Type B pancreatic cell (in vitro differentiated cells): ENCODE data around the gene CNOT10. TPM values are rescaled to one million over a fixed set of nuclear protein-coding genes. Genes with fewer than 3 reads are reported as not detected.

ENCODE experiments used
- DNase-seq: peaks from one replicate; pipeline ENCODE4 v3.0.0; 2021; ENCODE audit warnings: mixed read lengths; ENCODE audit not compliant: unreplicated experiment; ENCODE audit errors: extremely low spot score
- H3K27ac Mint-ChIP-seq: 2 replicates; pipeline ENCODE4 v1.8.0; 2021; ENCODE audit warnings: mild to moderate bottlenecking, mixed read lengths
- H3K27me3 Mint-ChIP-seq: 2 replicates; pipeline ENCODE4 v1.8.0; 2021; ENCODE audit warnings: mixed read lengths
- H3K36me3 Mint-ChIP-seq: 2 replicates; pipeline ENCODE4 v1.8.0; 2021; ENCODE audit warnings: mixed read lengths
- H3K4me1 Mint-ChIP-seq: one replicate; pipeline ENCODE4 v1.8.0; 2021; ENCODE audit warnings: mixed read lengths; ENCODE audit not compliant: unreplicated experiment
- H3K4me3 Mint-ChIP-seq: 2 replicates; pipeline ENCODE4 v1.8.0; 2021; ENCODE audit warnings: mild to moderate bottlenecking, mixed read lengths
- H3K9me3 Mint-ChIP-seq: 2 replicates; pipeline ENCODE4 v1.8.0; 2021; ENCODE audit warnings: mixed read lengths
- total RNA-seq: library from RNA; stranded (reverse); gene quantifications from 2 replicates; pipeline ENCODE4 v1.2.1, GENCODE V29; 2021; ENCODE audit warnings: low replicate concordance
- TF ChIP-seq, protein P1 (sequence below): fragments of 200-600 bp; sonication (generic); conservative IDR thresholded peaks from 2 replicates; pipeline ENCODE4 v1.5.0; 2021; ENCODE audit warnings: antibody characterized with exemption, mild to moderate bottlenecking

The CNOT10 gene
- total RNA-seq, 1 donor from 2014 or later, result 42.8 TPM

DNA sequence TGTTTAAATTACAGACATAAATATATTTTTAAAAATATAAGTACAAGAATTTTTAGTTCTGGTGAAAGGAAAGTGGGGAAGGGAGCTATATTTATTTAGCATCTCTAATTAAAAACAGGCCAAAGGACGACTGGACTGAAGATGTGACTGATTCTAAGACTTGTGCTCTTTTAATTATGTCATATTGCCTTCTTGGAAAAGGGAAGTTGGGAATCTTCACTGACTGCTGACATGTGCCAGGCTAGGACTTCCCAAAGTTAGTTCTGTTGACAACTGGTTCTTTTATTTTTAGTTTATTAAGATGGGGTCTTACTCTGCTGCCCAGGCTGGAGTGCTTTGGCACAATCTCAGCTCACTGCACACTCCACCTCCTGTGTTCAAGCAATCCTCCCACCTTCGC is 13.5 kb downstream of the CNOT10 start:
- TF ChIP-seq, protein P1, sequence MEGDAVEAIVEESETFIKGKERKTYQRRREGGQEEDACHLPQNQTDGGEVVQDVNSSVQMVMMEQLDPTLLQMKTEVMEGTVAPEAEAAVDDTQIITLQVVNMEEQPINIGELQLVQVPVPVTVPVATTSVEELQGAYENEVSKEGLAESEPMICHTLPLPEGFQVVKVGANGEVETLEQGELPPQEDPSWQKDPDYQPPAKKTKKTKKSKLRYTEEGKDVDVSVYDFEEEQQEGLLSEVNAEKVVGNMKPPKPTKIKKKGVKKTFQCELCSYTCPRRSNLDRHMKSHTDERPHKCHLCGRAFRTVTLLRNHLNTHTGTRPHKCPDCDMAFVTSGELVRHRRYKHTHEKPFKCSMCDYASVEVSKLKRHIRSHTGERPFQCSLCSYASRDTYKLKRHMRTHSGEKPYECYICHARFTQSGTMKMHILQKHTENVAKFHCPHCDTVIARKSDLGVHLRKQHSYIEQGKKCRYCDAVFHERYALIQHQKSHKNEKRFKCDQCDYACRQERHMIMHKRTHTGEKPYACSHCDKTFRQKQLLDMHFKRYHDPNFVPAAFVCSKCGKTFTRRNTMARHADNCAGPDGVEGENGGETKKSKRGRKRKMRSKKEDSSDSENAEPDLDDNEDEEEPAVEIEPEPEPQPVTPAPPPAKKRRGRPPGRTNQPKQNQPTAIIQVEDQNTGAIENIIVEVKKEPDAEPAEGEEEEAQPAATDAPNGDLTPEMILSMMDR, result no peak
- Mint-ChIP-seq H3K36me3 (peaks cover 15% of the 10 kb centered on the region), H3K27me3 (no peaks in the 10 kb centered on the region), H3K27ac (no peak overlapping the region), H3K4me3 (no peak overlapping the region), H3K4me1 (peaks cover 10% of the 10 kb centered on the region), H3K9me3 (no peaks in the 10 kb centered on the region)
- DNase-seq, result no peak

DNA sequence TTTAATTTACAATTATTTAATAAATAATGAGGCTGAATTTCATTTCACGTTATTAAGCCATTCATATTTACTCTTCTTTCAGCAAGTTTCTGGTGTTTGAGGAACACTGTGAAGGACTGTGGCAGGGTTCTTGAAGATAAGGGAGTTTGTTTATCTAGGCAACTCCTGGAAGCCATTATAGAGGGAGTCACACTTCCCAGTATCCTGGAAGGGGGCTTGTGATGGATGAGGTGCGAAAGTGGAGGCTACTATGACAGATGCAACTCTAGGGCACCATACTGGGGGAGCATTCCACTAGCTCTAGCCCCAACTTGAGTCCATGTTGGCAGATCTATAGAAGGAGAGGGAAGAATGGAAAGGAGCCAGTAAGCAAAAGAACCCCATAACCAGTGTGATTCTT is 14.4 kb downstream of the CNOT10 start:
- no peak for DNase-seq
- no peak overlapping the region for H3K4me3 Mint-ChIP-seq
- H3K36me3 Mint-ChIP-seq, result peaks cover 16% of the 10 kb centered on the region
- no peaks in the 10 kb centered on the region for H3K27me3 Mint-ChIP-seq
- TF ChIP-seq, protein P1, result no peak
- H3K27ac Mint-ChIP-seq, result no peak overlapping the region
- peaks cover 12% of the 10 kb centered on the region for H3K4me1 Mint-ChIP-seq
- no peaks in the 10 kb centered on the region for H3K9me3 Mint-ChIP-seq

- TF ChIP-seq, protein P1, result no peak
- Mint-ChIP-seq H3K9me3 (no peaks in the 10 kb centered on the region), H3K27me3 (no peaks in the 10 kb centered on the region), H3K4me3 (no peak overlapping the region), H3K4me1 (peaks cover 8% of the 10 kb centered on the region), H3K36me3 (peaks cover 19% of the 10 kb centered on the region), H3K27ac (no peak overlapping the region)
- no peak for DNase-seq
Measured at GRCh38 chr3:32700244-32700643, 15.3 kb downstream of the CNOT10 start.

DNA sequence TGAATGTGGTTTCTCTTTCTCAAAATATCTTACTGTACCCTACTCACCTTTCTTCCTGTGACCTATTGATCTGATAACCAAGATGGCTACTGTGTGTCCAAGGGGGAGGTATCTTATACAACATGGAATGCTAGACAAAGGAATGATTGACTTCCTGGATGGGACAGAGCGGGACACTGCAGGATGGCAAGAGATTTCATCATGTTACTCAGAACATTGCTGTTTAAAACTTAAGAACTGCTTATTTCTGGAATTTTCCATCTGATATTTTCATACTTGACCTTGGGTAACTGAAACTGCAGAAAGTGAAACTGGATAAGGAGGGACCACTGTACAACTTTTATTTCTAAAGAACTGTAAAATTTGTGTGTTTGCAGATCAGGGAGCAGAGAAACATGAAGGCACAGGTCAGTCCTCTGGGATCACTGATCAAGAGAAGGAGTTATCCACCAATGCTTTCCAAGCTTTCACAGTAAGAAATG is 18.5 kb downstream of the CNOT10 start:
- no peak overlapping the region for H3K27ac Mint-ChIP-seq

GRCh38 chr3:32705232-32705631 is 20.2 kb downstream of the CNOT10 start:
- TF ChIP-seq, protein P1, result no peak
- no peak overlapping the region for H3K27ac Mint-ChIP-seq
- H3K4me1 Mint-ChIP-seq, result peaks cover 5% of the 10 kb centered on the region

More for the DNA sequence above, 18.5 kb downstream of the CNOT10 start:
- TF ChIP-seq, protein P1, result no peak
- no peaks in the 10 kb centered on the region for H3K9me3 Mint-ChIP-seq
- H3K27me3 Mint-ChIP-seq, result no peaks in the 10 kb centered on the region
- peaks cover 5% of the 10 kb centered on the region for H3K4me1 Mint-ChIP-seq
- peaks cover 29% of the 10 kb centered on the region for H3K36me3 Mint-ChIP-seq
- DNase-seq, result no peak
- H3K4me3 Mint-ChIP-seq, result no peak overlapping the region

More at GRCh38 chr3:32705232-32705631, 20.2 kb downstream of the CNOT10 start:
- Mint-ChIP-seq H3K4me3 (no peak overlapping the region), H3K36me3 (peaks cover 33% of the 10 kb centered on the region), H3K27me3 (no peaks in the 10 kb centered on the region), H3K9me3 (no peaks in the 10 kb centered on the region)
- no peak for DNase-seq
